Inferior parietal cortex (tissue), 1 donor: ENCODE results near the gene LZIC.

Experiments used
- DNase-seq: peaks from one replicate; pipeline ENCODE4 v3.0.0-alpha.2; 2016; ENCODE audit errors: extremely low spot score

Gene LZIC

GRCh38 chr1:9910423-9911178 lies 32.6 kb downstream of the LZIC start:
- peak; percentile 97 for DNase-seq

GRCh38 chr1:9910076-9910422 lies 33.1 kb downstream of the LZIC start, which contains the start of gene CTNNBIP1:
TSS of gene CTNNBIP1 (minus strand) at chr1:9910269. CDS start at chr1:9872064, 38,205 bp downstream.
- DNase-seq: no peak

DNA sequence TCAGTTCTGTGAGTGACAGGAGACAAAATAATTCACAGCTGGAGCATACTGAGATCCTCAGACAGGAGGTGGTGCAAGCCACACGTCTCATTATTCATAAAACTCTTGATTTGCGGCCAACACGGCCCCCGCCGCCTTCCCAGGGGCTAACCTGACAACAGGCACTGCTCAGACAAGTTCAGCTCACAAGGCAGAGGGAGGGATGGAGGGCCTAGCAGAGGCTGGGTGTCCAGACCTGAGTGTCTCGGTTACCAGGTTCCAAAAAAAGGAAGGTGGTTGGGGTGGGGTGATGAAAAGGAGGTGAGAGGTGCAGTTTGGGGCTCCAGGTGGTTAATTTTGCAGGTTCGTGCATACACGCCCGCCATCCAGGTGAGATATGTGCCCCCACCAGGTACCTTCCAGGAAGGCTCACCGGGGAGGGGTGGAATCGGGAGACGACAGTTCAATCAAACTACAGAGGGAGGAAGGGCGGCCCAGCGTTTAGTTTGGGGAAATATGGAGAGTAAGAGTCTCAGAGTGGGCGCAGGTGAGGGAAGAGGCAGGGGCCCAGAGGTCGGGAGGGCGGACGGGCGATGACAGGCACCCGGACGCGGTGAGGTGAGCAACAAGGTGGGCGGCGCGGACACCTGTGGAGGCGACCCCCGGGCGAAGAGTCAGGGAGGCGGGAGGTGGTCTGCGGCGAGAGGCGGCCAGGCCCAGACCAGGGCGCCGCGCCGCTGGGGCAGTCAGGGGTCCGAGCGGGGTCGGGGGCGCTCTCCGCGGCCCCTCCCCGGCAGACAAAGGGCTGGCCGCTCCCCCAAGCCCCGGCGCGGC lies 33.8 kb downstream of the LZIC start:
- DNase-seq: no peak

GRCh38 chr1:9908871-9909233 lies 34.3 kb downstream of the LZIC start:
- no peak for DNase-seq

DNA sequence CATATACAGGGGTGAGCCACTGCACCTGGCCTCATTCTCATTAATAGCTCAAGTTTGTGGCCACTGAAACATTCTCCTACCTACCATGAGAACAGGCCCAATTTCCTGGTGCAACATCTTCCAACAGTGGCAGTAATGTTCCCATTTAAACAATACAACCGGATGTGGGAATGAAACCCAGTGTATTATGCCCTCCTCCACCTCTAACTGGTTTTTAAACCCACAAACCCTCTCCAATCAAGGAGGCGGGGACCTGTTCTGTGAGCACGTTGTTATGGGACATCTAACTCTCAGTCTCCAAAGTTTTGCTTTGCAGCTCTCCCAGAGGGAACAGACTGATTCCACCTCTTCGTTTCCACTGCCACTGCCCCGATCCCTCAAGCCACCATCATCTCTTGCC lies 35.8 kb downstream of the LZIC start:
- DNase-seq: no peak

- no peak for DNase-seq
Measured at GRCh38 chr1:9906466-9906865, 36.7 kb downstream of the LZIC start.

- DNase-seq: no peak
Measured at GRCh38 chr1:9905010-9905409, 38.2 kb downstream of the LZIC start.

GRCh38 chr1:9904596-9904995 lies 38.6 kb downstream of the LZIC start:
- no peak for DNase-seq

DNA sequence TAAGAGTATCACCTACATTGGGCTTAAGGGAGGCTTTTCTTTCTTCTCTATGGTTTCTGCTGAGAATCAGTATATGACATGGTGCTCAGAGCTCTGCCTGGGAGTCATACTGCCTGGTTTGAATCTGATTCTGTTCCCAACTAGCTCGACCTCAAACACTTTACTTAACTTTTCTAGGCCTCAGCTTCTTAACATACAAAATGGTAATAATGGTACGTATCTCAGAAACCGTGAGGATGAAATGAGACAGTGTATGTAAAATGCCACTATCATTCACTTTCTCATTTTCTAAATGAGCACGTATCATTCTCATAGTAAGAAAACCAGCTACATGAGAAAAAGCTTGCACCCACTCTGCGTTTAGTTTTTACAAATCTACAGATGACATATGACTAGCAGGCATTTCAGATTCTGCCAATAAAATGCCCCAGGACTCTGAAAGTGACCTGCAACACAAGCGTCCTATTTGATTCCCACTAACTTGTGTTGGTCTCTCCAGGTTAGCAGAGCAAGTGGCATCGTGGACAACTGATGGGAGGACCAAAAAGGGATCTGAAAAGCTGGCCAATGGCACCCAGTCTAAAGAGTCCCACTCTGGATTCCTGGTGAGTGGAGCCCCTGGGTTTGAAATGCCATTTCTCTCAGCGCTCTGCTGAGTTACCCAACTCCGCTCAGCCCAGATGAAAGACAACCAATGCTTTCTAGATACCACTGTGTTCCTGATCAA lies 39.2 kb downstream of the LZIC start:
- DNase-seq: no peak

DNA sequence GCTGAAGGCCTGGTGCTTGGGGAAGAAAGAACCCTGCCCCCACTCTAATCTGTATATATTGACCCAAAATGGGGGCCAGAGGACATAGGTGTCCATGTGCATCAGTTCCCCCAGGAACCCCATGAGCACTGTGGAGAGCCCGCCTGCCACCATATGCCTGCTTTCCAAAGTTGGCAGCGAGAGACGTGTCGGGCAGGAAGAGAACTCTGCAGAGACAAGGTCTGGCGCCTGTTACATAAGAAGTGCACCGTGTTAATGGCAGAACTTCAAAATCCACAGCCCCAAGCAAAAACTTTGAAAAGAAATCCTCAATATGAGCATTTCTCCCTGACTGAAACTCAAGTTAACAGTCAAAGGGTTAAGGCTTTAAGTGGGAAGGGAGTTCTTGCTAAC lies 41.1 kb downstream of the LZIC start:
- no peak for DNase-seq

GRCh38 chr1:9901148-9902059 lies 41.8 kb downstream of the LZIC start:
- no peak for DNase-seq

- no peak for DNase-seq
Measured at GRCh38 chr1:9900142-9901043, 42.8 kb downstream of the LZIC start.

GRCh38 chr1:9894115-9894514 lies 49.1 kb downstream of the LZIC start:
- DNase-seq: no peak

GRCh38 chr1:9892563-9893528 lies 50.3 kb downstream of the LZIC start:
- DNase-seq: no peak

DNA sequence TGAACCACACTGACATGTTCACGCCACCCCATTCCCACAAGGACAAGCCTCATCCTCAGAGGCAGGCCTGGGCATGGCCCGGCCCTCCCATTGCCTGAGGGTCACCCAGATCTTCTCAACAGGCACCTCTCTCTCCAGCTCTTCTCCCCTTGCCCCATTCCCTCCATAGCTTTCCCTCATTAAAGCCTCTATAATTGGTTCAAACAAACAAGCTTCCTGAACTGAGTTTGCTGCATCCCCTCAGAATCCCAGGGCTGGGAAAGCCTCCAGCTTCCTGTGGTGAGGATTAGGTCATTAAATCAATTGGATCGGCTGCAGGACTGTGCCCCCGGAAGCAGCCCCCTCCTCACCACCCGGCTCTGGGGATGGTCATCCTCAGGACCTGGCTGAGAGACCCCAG lies 52.0 kb downstream of the LZIC start:
- DNase-seq: no peak

- no peak for DNase-seq
Measured at GRCh38 chr1:9890224-9890731, 52.9 kb downstream of the LZIC start.

DNA sequence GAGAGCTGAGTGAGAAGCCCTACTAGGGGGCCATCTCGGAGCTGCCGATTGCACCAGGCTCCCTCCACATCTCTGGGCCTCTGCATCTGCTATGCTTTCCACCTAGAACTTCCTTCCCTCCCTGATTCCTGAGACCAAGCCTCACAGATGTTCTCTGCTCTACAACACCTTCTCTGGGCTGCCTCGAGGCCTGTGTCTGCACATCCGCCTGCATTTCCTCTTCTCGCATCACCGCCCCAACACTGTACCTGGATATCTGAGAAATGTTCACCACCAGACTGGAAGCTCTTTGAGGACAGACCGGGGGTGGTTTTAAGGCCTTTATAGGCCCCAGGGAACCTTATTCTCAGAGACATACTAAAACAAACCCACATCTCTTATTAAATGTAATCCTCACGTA lies 53.8 kb downstream of the LZIC start:
- DNase-seq: no peak

- no peak for DNase-seq
Measured at GRCh38 chr1:9888886-9889285, 54.3 kb downstream of the LZIC start.

- no peak for DNase-seq
Measured at GRCh38 chr1:9887070-9887469, 56.1 kb downstream of the LZIC start.
